ENCODE measurements around the gene PGBD5. TPM values are rescaled to one million over a fixed set of nuclear protein-coding genes. Genes with fewer than 3 reads are reported as not detected.
A peak's percentile ranks its signal among the peaks of the same experiment; 100 is the strongest.

PGBD5 gene
- total and polyA plus RNA-seq, 2 experiments from 2014 or later: 0.82 to 2.4 TPM

DNA sequence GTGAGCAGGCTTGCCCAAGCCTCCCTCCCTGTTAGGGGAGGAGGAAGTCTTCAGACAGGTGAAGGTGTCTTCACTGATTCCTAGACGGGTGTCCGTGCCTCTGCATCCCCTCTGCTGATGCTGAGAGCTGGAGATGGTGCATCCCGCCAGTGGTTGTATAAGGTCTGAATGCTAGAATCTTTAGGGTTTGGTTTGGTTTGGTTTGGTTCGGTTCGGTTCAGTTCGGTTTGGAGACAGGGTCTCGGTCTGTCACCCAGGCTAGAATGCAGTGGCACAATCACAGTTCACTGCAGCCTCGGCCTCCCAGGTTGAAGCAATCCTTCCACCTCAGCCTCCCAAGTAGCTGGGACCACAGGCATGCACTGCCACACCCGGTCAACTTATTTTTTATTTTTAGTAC, 153.6 kb downstream of the PGBD5 start:
- DNase-seq (ENCODE audit: low spot score): no peak
- 97% methylated on average over 9 of the region's 9 CpGs for WGBS (ENCODE audit: low lambda C conversion rate, missing lambda C conversion rate)
- no peak for TF ChIP-seq EZH2 (IDR thresholded peaks at IDR 0.05; ENCODE audit: borderline replicate concordance)
- TF ChIP-seq EZH2phosphoT487 (IDR thresholded peaks at IDR 0.05; ENCODE audit: low read depth, severe bottlenecking, unreplicated experiment): no peak
- TF ChIP-seq, protein P1, sequence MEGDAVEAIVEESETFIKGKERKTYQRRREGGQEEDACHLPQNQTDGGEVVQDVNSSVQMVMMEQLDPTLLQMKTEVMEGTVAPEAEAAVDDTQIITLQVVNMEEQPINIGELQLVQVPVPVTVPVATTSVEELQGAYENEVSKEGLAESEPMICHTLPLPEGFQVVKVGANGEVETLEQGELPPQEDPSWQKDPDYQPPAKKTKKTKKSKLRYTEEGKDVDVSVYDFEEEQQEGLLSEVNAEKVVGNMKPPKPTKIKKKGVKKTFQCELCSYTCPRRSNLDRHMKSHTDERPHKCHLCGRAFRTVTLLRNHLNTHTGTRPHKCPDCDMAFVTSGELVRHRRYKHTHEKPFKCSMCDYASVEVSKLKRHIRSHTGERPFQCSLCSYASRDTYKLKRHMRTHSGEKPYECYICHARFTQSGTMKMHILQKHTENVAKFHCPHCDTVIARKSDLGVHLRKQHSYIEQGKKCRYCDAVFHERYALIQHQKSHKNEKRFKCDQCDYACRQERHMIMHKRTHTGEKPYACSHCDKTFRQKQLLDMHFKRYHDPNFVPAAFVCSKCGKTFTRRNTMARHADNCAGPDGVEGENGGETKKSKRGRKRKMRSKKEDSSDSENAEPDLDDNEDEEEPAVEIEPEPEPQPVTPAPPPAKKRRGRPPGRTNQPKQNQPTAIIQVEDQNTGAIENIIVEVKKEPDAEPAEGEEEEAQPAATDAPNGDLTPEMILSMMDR (IDR thresholded peaks at IDR 0.05; ENCODE audit: poor library complexity): no peak

DNA sequence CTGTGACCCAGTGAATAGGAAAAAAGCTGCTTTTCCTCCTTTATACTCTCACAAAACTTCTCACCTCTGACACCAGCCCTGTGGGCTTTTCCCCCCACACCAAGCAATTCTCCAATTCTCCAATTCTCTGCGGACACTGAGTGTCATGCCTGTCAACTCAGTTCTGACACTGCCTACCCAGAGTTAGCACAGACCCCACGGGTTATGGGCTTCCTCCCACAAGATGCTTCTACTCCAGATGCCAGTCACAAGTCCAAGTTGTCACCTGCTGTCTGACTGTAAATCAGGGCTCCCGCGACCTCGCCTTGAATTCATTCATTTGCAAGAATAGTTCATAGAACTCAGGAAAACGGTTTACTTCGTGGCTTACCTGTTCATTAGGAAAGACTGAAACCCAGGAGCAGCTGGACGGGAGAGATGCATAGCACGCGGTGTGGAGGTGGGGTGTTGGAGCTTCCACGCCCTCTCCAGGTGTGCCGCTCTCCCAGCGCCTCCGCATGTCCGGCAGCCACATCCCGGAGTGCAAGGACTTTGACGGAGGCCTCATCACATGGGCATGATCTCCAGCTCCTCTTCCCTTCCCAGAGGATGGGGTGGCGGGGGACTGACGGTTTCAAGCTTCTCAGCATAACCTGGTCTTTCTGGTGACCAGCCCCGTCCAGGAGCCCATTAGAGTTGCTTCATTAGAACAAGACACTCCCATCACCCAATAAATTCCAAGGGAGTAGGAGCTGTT, 154.7 kb downstream of the PGBD5 start:
- Histone ChIP-seq H3K36me3 (replicated peaks; ENCODE audit: insufficient read depth, low read depth) (no peaks in the 10 kb centered on the region), H3K27me3 (no peaks in the 10 kb centered on the region), H3K9me3 (ENCODE audit: low read depth) (no peaks in the 10 kb centered on the region), H2AFZ (no peak overlapping the region), H3K4me1 (ENCODE audit: insufficient read depth) (peaks cover 8% of the 10 kb centered on the region), H3K79me2 (no peaks in the 10 kb centered on the region), H3K4me2 (no peak overlapping the region), H3K27ac (no peak overlapping the region), H3K9me2 (replicated peaks; ENCODE audit: insufficient read depth) (no peaks in the 10 kb centered on the region), H3K4me3 (no peak overlapping the region), H4K20me1 (ENCODE audit: insufficient read depth, poor library complexity, severe bottlenecking) (no peaks in the 10 kb centered on the region)
- TF ChIP-seq EZH2 (IDR thresholded peaks at IDR 0.05; ENCODE audit: borderline replicate concordance): no peak
- TF ChIP-seq, protein P1 (IDR thresholded peaks at IDR 0.05; ENCODE audit: poor library complexity): no peak
- TF ChIP-seq EZH2phosphoT487 (IDR thresholded peaks at IDR 0.05; ENCODE audit: low read depth, severe bottlenecking, unreplicated experiment): no peak
- 92% methylated on average over 20 of the region's 20 CpGs for WGBS (ENCODE audit: low lambda C conversion rate, missing lambda C conversion rate)
- no peak for DNase-seq (ENCODE audit: low spot score)

More for the DNA sequence above, 153.6 kb downstream of the PGBD5 start:
- Histone ChIP-seq H4K20me1 (ENCODE audit: insufficient read depth, poor library complexity, severe bottlenecking) (no peaks in the 10 kb centered on the region), H3K36me3 (replicated peaks; ENCODE audit: insufficient read depth, low read depth) (no peaks in the 10 kb centered on the region), H3K27ac (no peak overlapping the region), H3K9me3 (ENCODE audit: low read depth) (no peaks in the 10 kb centered on the region), H3K4me3 (no peak overlapping the region), H3K4me2 (no peak overlapping the region), H3K79me2 (no peaks in the 10 kb centered on the region), H3K27me3 (no peaks in the 10 kb centered on the region), H2AFZ (no peak overlapping the region), H3K4me1 (ENCODE audit: insufficient read depth) (peaks cover 4% of the 10 kb centered on the region), H3K9me2 (replicated peaks; ENCODE audit: insufficient read depth) (no peaks in the 10 kb centered on the region)

DNA sequence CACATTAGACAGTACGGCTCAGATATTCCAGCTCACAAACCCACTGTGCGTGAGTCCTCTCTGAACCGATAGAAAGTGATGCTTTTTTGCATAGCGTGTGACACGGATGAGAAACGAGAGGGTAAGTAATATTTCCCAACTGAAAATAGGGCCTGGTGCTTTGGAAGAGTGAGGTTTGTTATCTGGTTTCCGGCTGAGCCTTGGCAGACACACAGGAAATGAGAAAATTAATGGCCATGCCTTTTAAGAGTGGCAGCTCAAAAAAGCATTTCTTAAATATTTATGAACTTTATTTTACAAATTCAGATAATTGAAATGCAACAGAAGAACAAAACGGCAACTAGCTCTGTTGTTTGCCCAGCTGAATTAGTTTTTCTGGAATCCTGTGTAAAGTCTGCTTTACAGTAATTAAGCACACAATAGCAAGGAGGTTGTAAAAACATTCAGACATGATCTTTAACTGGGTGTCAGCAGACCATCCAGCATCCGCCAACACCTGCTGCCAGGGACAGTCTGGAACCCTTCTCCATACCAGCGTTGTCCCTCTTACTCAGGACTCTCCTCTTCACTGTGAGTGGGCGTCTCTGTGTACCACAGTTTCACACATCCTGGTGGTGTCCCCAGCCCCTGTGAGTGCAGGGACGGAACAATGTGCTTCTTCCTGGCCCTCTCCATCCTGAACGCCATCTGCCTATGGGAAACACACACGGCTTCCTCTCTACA, 155.4 kb downstream of the PGBD5 start:
- no peaks in the 10 kb centered on the region for H3K9me2 ChIP-seq (replicated peaks; ENCODE audit: insufficient read depth)
- no peaks in the 10 kb centered on the region for H3K27me3 ChIP-seq
- TF ChIP-seq EZH2phosphoT487 (IDR thresholded peaks at IDR 0.05; ENCODE audit: low read depth, severe bottlenecking, unreplicated experiment) (no peak), EZH2 (IDR thresholded peaks at IDR 0.05; ENCODE audit: borderline replicate concordance) (no peak)
- TF ChIP-seq, protein P1 (IDR thresholded peaks at IDR 0.05; ENCODE audit: poor library complexity): no peak
- peaks cover 8% of the 10 kb centered on the region for H3K4me1 ChIP-seq (ENCODE audit: insufficient read depth)
- H2AFZ ChIP-seq: no peak overlapping the region
- 71% methylated on average over 14 of the region's 14 CpGs for WGBS (ENCODE audit: low lambda C conversion rate, missing lambda C conversion rate)
- H3K79me2 ChIP-seq: no peaks in the 10 kb centered on the region
- DNase-seq (ENCODE audit: low spot score): no peak
- H3K9me3 ChIP-seq (ENCODE audit: low read depth): no peaks in the 10 kb centered on the region
- no peak overlapping the region for H3K4me3 ChIP-seq
- no peak overlapping the region for H3K4me2 ChIP-seq
- no peaks in the 10 kb centered on the region for H4K20me1 ChIP-seq (ENCODE audit: insufficient read depth, poor library complexity, severe bottlenecking)
- H3K27ac ChIP-seq: peak overlapping the region; percentile 6
- H3K36me3 ChIP-seq (replicated peaks; ENCODE audit: insufficient read depth, low read depth): no peaks in the 10 kb centered on the region
